GM06990 (cell line): ENCODE data around the gene GUCD1.

Experiments
- DNase-seq: peaks from one replicate; pipeline ENCODE4 v3.0.0-alpha.2; 2011; ENCODE audit not compliant: insufficient read length; ENCODE audit errors: extremely low read depth
- H3K27me3 ChIP-seq: replicated peaks from 2 replicates; pipeline ENCODE4 v1.6.0; 2011; ENCODE audit warnings: low read length; ENCODE audit not compliant: control insufficient read depth, insufficient read depth
- H3K36me3 ChIP-seq: 2 replicates; pipeline ENCODE4 v1.5.1; 2011; ENCODE audit warnings: low read length; ENCODE audit not compliant: control insufficient read depth, insufficient read depth
- H3K4me3 ChIP-seq: replicated peaks from 2 replicates; pipeline ENCODE4 v1.5.1; 2011; ENCODE audit warnings: low read depth, mild to moderate bottlenecking, control low read depth, low read length
- CTCF ChIP-seq: IDR thresholded peaks from 2 replicates; pipeline ENCODE4 v1.5.1; 2011; ENCODE audit warnings: low read length, control low read depth, mild to moderate bottlenecking, inconsistent platforms; ENCODE audit not compliant: insufficient read depth, poor library complexity, severe bottlenecking

The GUCD1 gene

GRCh38 chr22:24567668-24568067, 12.7 kb upstream of the GUCD1 start:
- DNase-seq, result no peak
- no peak for TF ChIP-seq CTCF
- Histone ChIP-seq H3K27me3 (no peaks in the 10 kb centered on the region), H3K4me3 (no peak overlapping the region), H3K36me3 (peaks cover 29% of the 10 kb centered on the region)

GRCh38 chr22:24566899-24567511, 12.1 kb upstream of the GUCD1 start:
- TF ChIP-seq CTCF, result no peak
- H3K36me3 ChIP-seq, result peaks cover 30% of the 10 kb centered on the region
- DNase-seq, result no peak
- H3K4me3 ChIP-seq, result no peak overlapping the region
- no peaks in the 10 kb centered on the region for H3K27me3 ChIP-seq

- Histone ChIP-seq H3K27me3 (no peaks in the 10 kb centered on the region), H3K36me3 (peaks cover 33% of the 10 kb centered on the region), H3K4me3 (no peak overlapping the region)
- no peak for TF ChIP-seq CTCF
- no peak for DNase-seq
These were observed 10.1 kb upstream of the GUCD1 start for GRCh38 chr22:24565077-24565476.

GRCh38 chr22:24564376-24565058, 9.6 kb upstream of the GUCD1 start:
- DNase-seq, result no peak

GRCh38 chr22:24563246-24563645, 8.3 kb upstream of the GUCD1 start:
- TF ChIP-seq CTCF, result no peak
- H3K4me3 ChIP-seq, result no peak overlapping the region
- H3K36me3 ChIP-seq, result peaks cover 26% of the 10 kb centered on the region
- H3K27me3 ChIP-seq, result no peaks in the 10 kb centered on the region
- DNase-seq, result no peak

More at GRCh38 chr22:24564376-24565058, 9.6 kb upstream of the GUCD1 start:
- H3K36me3 ChIP-seq, result peaks cover 28% of the 10 kb centered on the region
- no peaks in the 10 kb centered on the region for H3K27me3 ChIP-seq
- H3K4me3 ChIP-seq, result no peak overlapping the region
- no peak for TF ChIP-seq CTCF
